Measurements from ENCODE around the gene GINS3. TPM values are rescaled to one million over a fixed set of nuclear protein-coding genes. Genes with fewer than 3 reads are reported as not detected.

GINS3 gene
- total RNA-seq, 1 donor from 2014 or later: 5.9 TPM

- TF ChIP-seq, protein P1, sequence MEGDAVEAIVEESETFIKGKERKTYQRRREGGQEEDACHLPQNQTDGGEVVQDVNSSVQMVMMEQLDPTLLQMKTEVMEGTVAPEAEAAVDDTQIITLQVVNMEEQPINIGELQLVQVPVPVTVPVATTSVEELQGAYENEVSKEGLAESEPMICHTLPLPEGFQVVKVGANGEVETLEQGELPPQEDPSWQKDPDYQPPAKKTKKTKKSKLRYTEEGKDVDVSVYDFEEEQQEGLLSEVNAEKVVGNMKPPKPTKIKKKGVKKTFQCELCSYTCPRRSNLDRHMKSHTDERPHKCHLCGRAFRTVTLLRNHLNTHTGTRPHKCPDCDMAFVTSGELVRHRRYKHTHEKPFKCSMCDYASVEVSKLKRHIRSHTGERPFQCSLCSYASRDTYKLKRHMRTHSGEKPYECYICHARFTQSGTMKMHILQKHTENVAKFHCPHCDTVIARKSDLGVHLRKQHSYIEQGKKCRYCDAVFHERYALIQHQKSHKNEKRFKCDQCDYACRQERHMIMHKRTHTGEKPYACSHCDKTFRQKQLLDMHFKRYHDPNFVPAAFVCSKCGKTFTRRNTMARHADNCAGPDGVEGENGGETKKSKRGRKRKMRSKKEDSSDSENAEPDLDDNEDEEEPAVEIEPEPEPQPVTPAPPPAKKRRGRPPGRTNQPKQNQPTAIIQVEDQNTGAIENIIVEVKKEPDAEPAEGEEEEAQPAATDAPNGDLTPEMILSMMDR (IDR thresholded peaks at IDR 0.05; ENCODE audit: partially characterized antibody, unreplicated experiment): no peak
- H3K27me3 Mint-ChIP-seq (ENCODE audit: unreplicated experiment): peaks cover 2% of the 10 kb centered on the region
- DNase-seq: no peak
- H3K9me3 Mint-ChIP-seq (ENCODE audit: unreplicated experiment): no peaks in the 10 kb centered on the region
- H3K4me1 Mint-ChIP-seq (ENCODE audit: low read depth, unreplicated experiment): no peaks in the 10 kb centered on the region
- no peak overlapping the region for H3K27ac Mint-ChIP-seq (ENCODE audit: unreplicated experiment)
- no peak overlapping the region for H3K4me3 Mint-ChIP-seq (ENCODE audit: unreplicated experiment)
- H3K36me3 Mint-ChIP-seq (ENCODE audit: unreplicated experiment): peaks cover 6% of the 10 kb centered on the region
These were observed 14.3 kb upstream of the GINS3 start for GRCh38 chr16:58377932-58378331.

DNA sequence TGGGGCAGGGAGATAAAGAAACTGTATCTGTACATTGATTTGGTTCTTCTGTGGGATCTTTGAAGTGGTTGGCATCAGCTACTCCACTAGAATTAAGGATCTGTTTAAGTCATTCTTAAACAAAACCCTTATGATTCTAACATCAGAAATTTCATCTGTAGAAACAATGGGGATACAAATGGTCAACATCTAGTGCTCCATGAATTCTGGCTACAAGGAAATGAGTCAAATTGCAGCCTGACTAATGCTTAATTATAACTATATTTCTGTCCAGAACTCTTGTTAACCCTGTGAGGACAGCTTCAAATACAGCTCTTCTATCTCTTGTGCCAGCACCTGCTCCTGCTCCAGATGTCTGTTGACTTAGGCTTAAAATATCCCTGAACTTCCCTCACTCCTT lies 13.9 kb upstream of the GINS3 start:
- H3K27ac Mint-ChIP-seq (ENCODE audit: unreplicated experiment): no peak overlapping the region
- H3K36me3 Mint-ChIP-seq (ENCODE audit: unreplicated experiment): peaks cover 6% of the 10 kb centered on the region
- DNase-seq: no peak
- H3K4me3 Mint-ChIP-seq (ENCODE audit: unreplicated experiment): no peak overlapping the region
- peaks cover 2% of the 10 kb centered on the region for H3K27me3 Mint-ChIP-seq (ENCODE audit: unreplicated experiment)
- H3K4me1 Mint-ChIP-seq (ENCODE audit: low read depth, unreplicated experiment): no peaks in the 10 kb centered on the region
- TF ChIP-seq, protein P1 (IDR thresholded peaks at IDR 0.05; ENCODE audit: partially characterized antibody, unreplicated experiment): no peak
- H3K9me3 Mint-ChIP-seq (ENCODE audit: unreplicated experiment): no peaks in the 10 kb centered on the region

- Mint-ChIP-seq H3K27me3 (ENCODE audit: unreplicated experiment) (peaks cover 2% of the 10 kb centered on the region), H3K27ac (ENCODE audit: unreplicated experiment) (no peak overlapping the region)
These were observed 12.5 kb upstream of the GINS3 start for GRCh38 chr16:58379736-58380135.

GRCh38 chr16:58381661-58382060 lies 10.6 kb upstream of the GINS3 start:
- TF ChIP-seq, protein P1 (IDR thresholded peaks at IDR 0.05; ENCODE audit: partially characterized antibody, unreplicated experiment): no peak
- no peak for DNase-seq
- H3K9me3 Mint-ChIP-seq (ENCODE audit: unreplicated experiment): no peaks in the 10 kb centered on the region
- H3K36me3 Mint-ChIP-seq (ENCODE audit: unreplicated experiment): peaks cover 6% of the 10 kb centered on the region
- H3K4me1 Mint-ChIP-seq (ENCODE audit: low read depth, unreplicated experiment): no peaks in the 10 kb centered on the region
- peaks cover 2% of the 10 kb centered on the region for H3K27me3 Mint-ChIP-seq (ENCODE audit: unreplicated experiment)
- H3K27ac Mint-ChIP-seq (ENCODE audit: unreplicated experiment): no peak overlapping the region
- H3K4me3 Mint-ChIP-seq (ENCODE audit: unreplicated experiment): no peak overlapping the region

More at GRCh38 chr16:58379736-58380135, 12.5 kb upstream of the GINS3 start:
- peaks cover 6% of the 10 kb centered on the region for H3K36me3 Mint-ChIP-seq (ENCODE audit: unreplicated experiment)
- TF ChIP-seq, protein P1 (IDR thresholded peaks at IDR 0.05; ENCODE audit: partially characterized antibody, unreplicated experiment): no peak
- H3K4me3 Mint-ChIP-seq (ENCODE audit: unreplicated experiment): no peak overlapping the region
- H3K9me3 Mint-ChIP-seq (ENCODE audit: unreplicated experiment): no peaks in the 10 kb centered on the region
- no peak for DNase-seq
- no peaks in the 10 kb centered on the region for H3K4me1 Mint-ChIP-seq (ENCODE audit: low read depth, unreplicated experiment)

- Mint-ChIP-seq H3K27me3 (ENCODE audit: unreplicated experiment) (no peaks in the 10 kb centered on the region), H3K27ac (ENCODE audit: unreplicated experiment) (no peak overlapping the region), H3K4me3 (ENCODE audit: unreplicated experiment) (no peak overlapping the region), H3K9me3 (ENCODE audit: unreplicated experiment) (no peaks in the 10 kb centered on the region), H3K4me1 (ENCODE audit: low read depth, unreplicated experiment) (no peaks in the 10 kb centered on the region), H3K36me3 (ENCODE audit: unreplicated experiment) (peaks cover 4% of the 10 kb centered on the region)
- no peak for DNase-seq
- TF ChIP-seq, protein P1 (IDR thresholded peaks at IDR 0.05; ENCODE audit: partially characterized antibody, unreplicated experiment): no peak
These were observed 7.7 kb upstream of the GINS3 start for GRCh38 chr16:58384437-58385055.
